AG04450 (cell line): ENCODE results near the gene STK26. TPM values are rescaled to one million over a fixed set of nuclear protein-coding genes. Genes with fewer than 3 reads are reported as not detected.

Experiments used
- polyA plus RNA-seq: library from polyadenylated mRNA; depleted of rRNA; stranded (reverse); fragments of >200 nt; gene quantifications from 2 replicates; pipeline ENCODE4 v1.2.3, GENCODE V29; 2011; rRNA removed

The STK26 gene
- polyA plus RNA-seq, 1 experiment = 0.61 TPM

Other genes with a start within 250 kb of the STK26 start
- gene FRMD7, start 104.7 kb downstream of the STK26 start, polyA plus RNA-seq = not detected in 2 replicates
- 14.4 and 19.5 TPM in 2 replicates for gene RAP2C, start 196.1 kb downstream of the STK26 start, polyA plus RNA-seq